IPS-18c (cell line): ENCODE data around the gene FLAD1.

Experiments
- H3K4me3 ChIP-seq: 2 replicates; pipeline ENCODE4 v1.7.0; 2013; ENCODE audit warnings: low read depth, mild to moderate bottlenecking, low read length, moderate library complexity; ENCODE audit not compliant: insufficient read depth
- H3K9me3 ChIP-seq: one replicate; pipeline ENCODE4 v1.6.1; 2013; ENCODE audit warnings: mild to moderate bottlenecking, low read length, moderate library complexity; ENCODE audit not compliant: control insufficient read depth, insufficient read depth

Gene FLAD1

GRCh38 chr1:155034318-155035208 is 51.4 kb downstream of the FLAD1 start:
- no peak overlapping the region for H3K4me3 ChIP-seq
- H3K9me3 ChIP-seq, result no peaks in the 10 kb centered on the region

- H3K9me3 ChIP-seq, result no peaks in the 10 kb centered on the region
- no peak overlapping the region for H3K4me3 ChIP-seq
Observed at GRCh38 chr1:155035936-155036335, 52.8 kb downstream of the FLAD1 start.

GRCh38 chr1:155037043-155037442 is 53.9 kb downstream of the FLAD1 start:
- Histone ChIP-seq H3K4me3 (no peak overlapping the region), H3K9me3 (no peaks in the 10 kb centered on the region)

- Histone ChIP-seq H3K9me3 (no peaks in the 10 kb centered on the region), H3K4me3 (no peak overlapping the region)
Observed at GRCh38 chr1:155037851-155038441, 54.8 kb downstream of the FLAD1 start.

- H3K4me3 ChIP-seq, result no peak overlapping the region
Observed at GRCh38 chr1:155038602-155039307, 55.6 kb downstream of the FLAD1 start.

GRCh38 chr1:155039308-155039669 is 56.1 kb downstream of the FLAD1 start:
- H3K9me3 ChIP-seq, result no peaks in the 10 kb centered on the region
- H3K4me3 ChIP-seq, result no peak overlapping the region

More at GRCh38 chr1:155038602-155039307, 55.6 kb downstream of the FLAD1 start:
- H3K9me3 ChIP-seq, result no peaks in the 10 kb centered on the region

GRCh38 chr1:155040358-155041093 is 57.4 kb downstream of the FLAD1 start:
- Histone ChIP-seq H3K9me3 (no peaks in the 10 kb centered on the region), H3K4me3 (no peak overlapping the region)
